Upper lobe of right lung (tissue), 1 donor: ENCODE results near the gene DCC. TPM values are rescaled to one million over a fixed set of nuclear protein-coding genes. Genes with fewer than 3 reads are reported as not detected.
A peak's percentile ranks its signal among the peaks of the same experiment; 100 is the strongest.

Source experiments
- ATAC-seq: fragments of 200-7000 bp; cut with Tn5 transposase; one replicate; pipeline ENCODE4 v1.9.1; 2020; ENCODE audit warnings: mild to moderate bottlenecking, moderate library complexity
- DNase-seq: peaks from one replicate; pipeline ENCODE4 v3.0.0-alpha.2; 2020
- H3K27ac ChIP-seq: fragments of 200-600 bp; one replicate; pipeline ENCODE4 v1.8.0; 2022
- H3K27me3 ChIP-seq: fragments of 200-600 bp; one replicate; pipeline ENCODE4 v1.8.0; 2022; ENCODE audit warnings: mild to moderate bottlenecking
- H3K36me3 ChIP-seq: fragments of 200-600 bp; one replicate; pipeline ENCODE4 v1.8.0; 2022
- H3K4me1 ChIP-seq: fragments of 200-600 bp; one replicate; pipeline ENCODE4 v1.8.0; 2022
- H3K4me3 ChIP-seq: fragments of 200-600 bp; one replicate; pipeline ENCODE4 v1.8.0; 2022; ENCODE audit warnings: mild to moderate bottlenecking
- H3K9me3 ChIP-seq: fragments of 200-600 bp; one replicate; pipeline ENCODE4 v1.8.0; 2022
- intact Hi-C: fragments of 100-400 bp; cut with DNase I; formaldehyde crosslinking; loops from one replicate; pipeline ENCODE4 v1.11.0; 2022
- total RNA-seq: library from RNA; stranded (reverse); fragmentation: NEBNext Ultra II Directional; extraction: Animal tissue kit (Norgen Biotek cat#: 25700); gene quantifications from one replicate; pipeline ENCODE4 v1.2.1, GENCODE V29; 2021
- TF ChIP-seq, protein P1 (sequence below): fragments of 200-600 bp; IDR thresholded peaks from one replicate; pipeline ENCODE4 v1.8.0; 2022; ENCODE audit warnings: antibody characterized with exemption
- donor health status: DM: no; HTN: yes; CAD: no; lungs with severe emphysema.

DCC gene
- total RNA-seq, 1 donor from 2014 or later: 7.1 TPM

- no peaks in the 10 kb centered on the region for H3K4me1 ChIP-seq
- H3K27me3 ChIP-seq: no peaks in the 10 kb centered on the region
- H3K4me3 ChIP-seq: no peak overlapping the region
- no peak overlapping the region for H3K27ac ChIP-seq
- intact Hi-C loops: no loop called here
- TF ChIP-seq, protein P1, sequence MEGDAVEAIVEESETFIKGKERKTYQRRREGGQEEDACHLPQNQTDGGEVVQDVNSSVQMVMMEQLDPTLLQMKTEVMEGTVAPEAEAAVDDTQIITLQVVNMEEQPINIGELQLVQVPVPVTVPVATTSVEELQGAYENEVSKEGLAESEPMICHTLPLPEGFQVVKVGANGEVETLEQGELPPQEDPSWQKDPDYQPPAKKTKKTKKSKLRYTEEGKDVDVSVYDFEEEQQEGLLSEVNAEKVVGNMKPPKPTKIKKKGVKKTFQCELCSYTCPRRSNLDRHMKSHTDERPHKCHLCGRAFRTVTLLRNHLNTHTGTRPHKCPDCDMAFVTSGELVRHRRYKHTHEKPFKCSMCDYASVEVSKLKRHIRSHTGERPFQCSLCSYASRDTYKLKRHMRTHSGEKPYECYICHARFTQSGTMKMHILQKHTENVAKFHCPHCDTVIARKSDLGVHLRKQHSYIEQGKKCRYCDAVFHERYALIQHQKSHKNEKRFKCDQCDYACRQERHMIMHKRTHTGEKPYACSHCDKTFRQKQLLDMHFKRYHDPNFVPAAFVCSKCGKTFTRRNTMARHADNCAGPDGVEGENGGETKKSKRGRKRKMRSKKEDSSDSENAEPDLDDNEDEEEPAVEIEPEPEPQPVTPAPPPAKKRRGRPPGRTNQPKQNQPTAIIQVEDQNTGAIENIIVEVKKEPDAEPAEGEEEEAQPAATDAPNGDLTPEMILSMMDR: no peak
- no peaks in the 10 kb centered on the region for H3K9me3 ChIP-seq
- H3K36me3 ChIP-seq: no peaks in the 10 kb centered on the region
- DNase-seq (no peak), ATAC-seq (no peak)
Measured at GRCh38 chr18:52979892-52980291, 639.9 kb downstream of the DCC start.

DNA sequence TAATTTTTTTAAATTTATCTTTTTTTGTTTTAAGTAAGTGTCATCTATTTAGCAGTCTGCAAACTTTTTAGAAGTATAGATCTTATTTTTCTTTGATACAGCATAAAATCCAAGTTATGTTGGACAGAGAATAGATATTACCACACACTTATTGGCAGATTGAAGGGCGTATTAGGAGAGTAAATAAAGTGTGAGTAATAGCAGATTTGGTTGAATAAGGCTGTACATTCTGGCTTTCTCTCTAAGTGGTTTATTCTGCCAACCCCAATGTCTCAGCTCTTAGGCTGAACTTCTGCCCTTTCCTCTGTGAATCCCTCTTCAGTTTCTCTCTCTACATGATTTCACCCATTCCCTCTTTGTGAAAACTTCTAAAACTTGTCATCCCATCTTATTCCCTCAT lies 651.2 kb downstream of the DCC start:
- intact Hi-C loops: no loop called here
- DNase-seq: no peak

GRCh38 chr18:52992041-52992440 lies 652.0 kb downstream of the DCC start:
- Histone ChIP-seq H3K4me1 (no peaks in the 10 kb centered on the region), H3K27ac (no peak overlapping the region), H3K27me3 (no peaks in the 10 kb centered on the region), H3K36me3 (no peaks in the 10 kb centered on the region), H3K9me3 (no peaks in the 10 kb centered on the region), H3K4me3 (no peak overlapping the region)
- no peak for DNase-seq
- TF ChIP-seq, protein P1: peak; percentile 29
- ATAC-seq: peak; percentile 55
- intact Hi-C loops: no loop called here

More for the DNA sequence above, 651.2 kb downstream of the DCC start:
- TF ChIP-seq, protein P1: no peak
- no peak overlapping the region for H3K27ac ChIP-seq
- no peaks in the 10 kb centered on the region for H3K27me3 ChIP-seq
- H3K4me1 ChIP-seq: no peaks in the 10 kb centered on the region
- no peaks in the 10 kb centered on the region for H3K9me3 ChIP-seq
- no peak for ATAC-seq
- H3K4me3 ChIP-seq: no peak overlapping the region
- H3K36me3 ChIP-seq: no peaks in the 10 kb centered on the region

DNA sequence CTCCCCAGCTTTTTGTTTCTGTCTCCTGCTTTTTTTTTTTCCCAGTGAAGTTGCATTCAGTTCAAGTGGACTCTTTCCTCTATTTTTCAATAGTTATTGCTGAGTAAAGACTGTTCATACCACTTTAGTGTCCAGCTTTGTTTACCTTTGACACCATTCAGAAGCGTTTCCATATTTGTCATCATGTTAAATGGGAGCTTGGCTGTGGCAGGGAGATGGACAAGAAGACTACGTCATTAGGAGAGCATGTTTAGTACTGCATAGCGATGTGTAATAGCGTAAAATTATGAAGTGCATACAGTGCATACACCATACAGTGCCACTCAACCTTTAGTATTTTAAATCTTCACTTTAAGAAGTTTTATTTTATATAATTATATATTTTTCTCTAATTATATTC lies 655.9 kb downstream of the DCC start:
- H3K27ac ChIP-seq: no peak overlapping the region
- H3K27me3 ChIP-seq: no peaks in the 10 kb centered on the region
- no peaks in the 10 kb centered on the region for H3K9me3 ChIP-seq
- no peak for DNase-seq
- ATAC-seq: peak; percentile 90
- no peaks in the 10 kb centered on the region for H3K36me3 ChIP-seq
- TF ChIP-seq, protein P1: no peak
- H3K4me3 ChIP-seq: no peak overlapping the region
- no peaks in the 10 kb centered on the region for H3K4me1 ChIP-seq
- intact Hi-C loops: no loop called here

DNA sequence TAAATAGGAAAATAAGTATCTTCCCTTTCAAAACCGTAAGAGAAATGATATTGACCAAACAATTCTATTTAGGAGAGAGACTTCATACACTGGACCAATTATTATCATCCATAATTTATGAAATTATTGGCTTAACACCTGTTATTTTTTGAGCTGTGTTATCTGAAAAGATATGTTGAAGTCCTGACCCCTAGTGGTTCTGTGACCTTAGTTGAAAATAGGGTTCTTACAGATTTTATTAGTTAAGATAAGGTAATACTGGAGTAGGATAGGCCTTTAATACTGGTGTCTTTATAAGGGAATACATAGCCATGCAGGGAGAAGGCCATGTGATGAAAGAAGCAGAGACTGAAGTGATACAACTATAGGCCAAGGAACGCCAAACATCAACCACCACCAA lies 659.6 kb downstream of the DCC start:
- H3K27me3 ChIP-seq: no peaks in the 10 kb centered on the region
- intact Hi-C loops: no loop called here
- no peak for ATAC-seq

More for the DNA sequence above, 659.6 kb downstream of the DCC start:
- Histone ChIP-seq H3K4me1 (no peaks in the 10 kb centered on the region), H3K27ac (no peak overlapping the region), H3K36me3 (no peaks in the 10 kb centered on the region), H3K9me3 (no peaks in the 10 kb centered on the region), H3K4me3 (no peak overlapping the region)
- DNase-seq: no peak
- TF ChIP-seq, protein P1: peak; percentile 8
